GM21786 (cell line): Measurements from ENCODE around the gene QRICH1.
A peak's percentile ranks its signal among the peaks of the same experiment; 100 is the strongest.
"Not testable (repeated sequence)": the region's sequence is repeated elsewhere in the genome, so short reads cannot be mapped to it uniquely, and the experiment has no call there.

Experiments used
- ATAC-seq: cut with Tn5 transposase; IDR thresholded peaks from one replicate; pipeline ENCODE4 v1.9.1; 2021; ENCODE audit not compliant: unreplicated experiment

Gene QRICH1

DNA sequence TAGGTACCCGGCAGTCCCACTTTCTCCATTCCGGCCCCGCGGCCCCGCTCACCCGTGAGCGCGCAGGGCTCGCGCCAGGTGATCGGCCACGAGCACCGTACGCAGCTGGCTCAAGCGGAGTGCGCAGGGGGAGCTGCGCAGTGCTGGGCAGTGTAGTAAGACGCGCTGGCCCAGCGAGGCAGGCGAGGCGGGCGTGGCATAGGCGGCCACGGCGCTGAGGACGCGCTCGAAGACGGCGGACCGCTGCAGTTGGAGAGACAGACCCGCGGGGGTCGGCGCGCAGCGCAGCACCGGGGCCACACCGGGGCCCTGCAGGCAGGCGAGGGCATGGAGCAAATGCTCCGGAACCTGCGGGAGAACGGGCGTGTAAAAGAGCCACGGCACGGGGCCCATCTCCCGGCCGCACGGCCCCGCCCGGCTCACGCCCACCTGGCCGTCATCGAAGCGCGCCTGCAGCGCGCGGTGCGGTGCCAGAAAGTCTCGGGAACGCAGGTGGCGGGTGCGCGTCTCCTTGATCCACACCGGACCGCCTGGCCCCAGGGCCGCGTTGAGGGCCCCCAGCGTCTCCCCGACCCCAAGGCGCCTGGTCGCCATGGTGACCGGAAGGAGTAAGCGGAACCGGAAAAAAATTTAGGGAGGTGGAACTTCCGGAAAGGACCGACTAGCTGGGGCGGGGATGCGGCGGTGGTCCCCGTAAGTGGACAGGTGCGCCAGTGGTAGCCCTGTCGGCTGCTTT, 75.7 kb downstream of the QRICH1 start, which contains the start of gene DALRD3:
DALRD3 (minus strand) TSS at position 610 of the 736 bp plus-strand sequence; CDS start at position 594, 16 bp downstream.
- ATAC-seq: no peak

GRCh38 chr3:49017229-49017970, 76.5 kb downstream of the QRICH1 start:
- no peak for ATAC-seq

DNA sequence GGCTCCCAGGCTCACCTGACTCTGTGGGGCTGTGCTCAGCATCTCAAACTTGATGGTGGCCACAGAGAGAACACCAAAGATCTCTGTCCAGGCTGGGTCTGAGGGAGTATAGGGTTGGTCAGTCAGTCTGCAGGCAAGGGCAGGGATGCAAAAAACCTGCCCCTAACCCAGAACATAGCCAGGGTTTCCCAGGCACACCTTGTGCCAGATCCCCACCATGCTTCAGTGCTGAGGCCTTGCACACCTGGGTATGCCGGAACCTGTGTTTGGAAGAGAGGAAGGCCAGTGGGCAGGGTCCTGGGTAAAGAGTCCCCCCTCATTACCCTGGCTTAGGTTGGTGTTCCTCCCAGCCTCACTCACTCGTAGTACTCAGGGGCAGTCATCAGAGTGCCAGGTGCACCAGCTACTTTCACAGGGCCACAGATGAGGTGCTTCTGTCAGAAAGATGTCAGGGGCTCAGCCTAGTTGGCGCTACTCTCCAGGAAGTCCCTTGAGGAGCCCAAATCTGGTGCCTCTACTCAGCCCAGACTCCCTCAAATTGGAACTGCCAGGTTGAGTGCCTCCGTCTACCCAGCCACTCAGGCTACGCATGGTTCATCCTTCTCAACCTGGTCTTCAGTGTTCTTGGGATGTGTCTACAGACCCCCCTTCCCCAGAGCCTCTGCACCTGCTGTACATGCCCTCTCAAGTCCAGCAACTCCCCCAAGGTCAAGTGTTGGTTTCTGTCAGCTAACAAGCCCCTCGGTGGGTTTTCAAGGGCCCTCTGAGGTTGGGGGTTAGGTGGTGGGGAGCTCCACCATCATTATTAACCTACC, 77.2 kb downstream of the QRICH1 start:
- ATAC-seq: no peak

DNA sequence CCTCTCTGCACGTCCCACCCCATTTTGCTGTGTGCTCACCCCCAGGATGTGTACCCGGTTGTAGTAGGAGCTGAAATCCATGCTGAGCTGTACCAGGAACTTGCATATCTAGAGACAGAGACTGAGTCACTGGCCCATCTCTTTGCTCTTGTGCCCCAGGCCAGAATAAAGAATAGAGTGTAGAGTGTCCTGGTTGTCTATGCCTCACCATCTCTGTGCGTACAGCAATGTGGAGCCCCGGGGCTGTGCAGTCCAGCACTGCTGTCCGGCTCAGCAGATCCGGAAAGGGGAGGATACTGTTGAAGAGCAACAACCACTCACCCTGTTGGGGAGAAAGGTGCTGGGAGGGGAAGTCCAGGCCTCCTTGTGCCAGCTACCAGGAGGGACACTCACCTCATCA, 78.1 kb downstream of the QRICH1 start:
- no peak for ATAC-seq

GRCh38 chr3:49015072-49015471, 78.8 kb downstream of the QRICH1 start:
- ATAC-seq: no peak

DNA sequence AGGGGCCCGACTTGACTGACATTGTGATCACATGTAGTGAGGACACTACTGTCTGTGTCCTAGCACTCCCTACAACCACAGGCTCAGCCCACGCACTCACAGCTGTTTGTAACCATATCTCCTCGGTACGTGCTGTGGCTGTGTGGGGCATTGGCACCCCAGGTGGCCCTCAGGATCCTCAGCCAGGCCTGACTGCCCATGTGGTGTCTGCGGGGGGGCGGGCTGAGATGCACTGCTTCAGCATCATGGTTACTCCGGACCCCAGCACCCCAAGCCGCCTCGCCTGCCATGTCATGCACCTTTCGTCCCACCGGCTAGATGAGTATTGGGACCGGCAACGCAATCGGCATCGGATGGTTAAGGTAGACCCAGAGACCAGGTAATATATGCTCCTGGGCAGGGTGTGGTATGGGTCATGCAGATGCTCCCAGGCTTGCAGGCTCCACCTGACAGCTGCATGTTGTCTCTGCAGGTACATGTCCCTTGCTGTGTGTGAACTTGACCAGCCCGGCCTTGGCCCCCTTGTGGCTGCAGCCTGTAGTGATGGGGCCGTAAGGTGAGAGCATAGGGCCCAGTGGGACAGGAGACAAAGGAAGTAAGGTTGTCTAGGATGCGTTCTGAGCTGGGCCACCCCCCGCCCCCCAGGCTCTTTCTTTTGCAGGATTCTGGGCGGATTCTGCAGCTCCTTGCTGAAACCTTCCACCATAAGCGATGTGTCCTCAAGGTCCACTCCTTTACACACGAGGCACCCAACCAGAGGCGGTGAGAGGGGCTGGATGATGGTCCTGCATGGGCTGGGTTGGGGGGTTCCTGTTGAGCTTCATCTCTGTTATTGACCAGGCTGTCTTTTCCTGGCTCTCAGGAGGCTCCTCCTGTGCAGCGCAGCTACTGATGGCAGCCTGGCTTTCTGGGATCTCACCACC, 79.9 kb downstream of the QRICH1 start:
- no peak for ATAC-seq

DNA sequence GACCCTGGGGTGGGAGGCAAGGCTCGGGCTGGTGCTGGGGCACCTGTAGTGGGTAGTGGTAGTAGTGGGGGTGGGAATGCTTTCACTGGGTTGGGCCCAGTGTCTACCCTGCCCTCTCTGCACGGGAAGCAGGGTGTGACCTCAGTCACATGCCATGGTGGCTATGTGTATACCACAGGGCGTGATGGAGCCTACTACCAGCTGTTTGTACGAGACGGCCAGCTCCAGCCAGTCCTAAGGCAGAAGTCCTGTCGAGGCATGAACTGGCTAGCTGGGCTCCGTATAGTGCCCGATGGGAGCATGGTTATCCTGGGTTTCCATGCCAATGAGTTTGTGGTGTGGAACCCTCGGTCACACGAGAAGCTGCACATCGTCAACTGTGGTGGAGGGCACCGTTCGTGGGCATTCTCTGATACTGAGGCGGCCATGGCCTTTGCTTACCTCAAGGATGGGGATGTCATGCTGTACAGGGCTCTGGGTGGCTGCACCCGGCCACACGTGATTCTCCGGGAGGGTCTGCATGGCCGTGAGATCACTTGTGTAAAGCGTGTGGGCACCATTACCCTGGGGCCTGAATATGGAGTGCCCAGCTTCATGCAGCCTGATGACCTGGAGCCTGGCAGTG, 80.6 kb downstream of the QRICH1 start:
- no peak for ATAC-seq

- no peak for ATAC-seq
These were observed 81.3 kb downstream of the QRICH1 start for GRCh38 chr3:49012441-49013017.

- no peak for ATAC-seq
These were observed 84.5 kb downstream of the QRICH1 start for GRCh38 chr3:49009396-49009795.

- ATAC-seq: not testable (repeated sequence)
These were observed 85.2 kb downstream of the QRICH1 start for GRCh38 chr3:49008627-49009026.

DNA sequence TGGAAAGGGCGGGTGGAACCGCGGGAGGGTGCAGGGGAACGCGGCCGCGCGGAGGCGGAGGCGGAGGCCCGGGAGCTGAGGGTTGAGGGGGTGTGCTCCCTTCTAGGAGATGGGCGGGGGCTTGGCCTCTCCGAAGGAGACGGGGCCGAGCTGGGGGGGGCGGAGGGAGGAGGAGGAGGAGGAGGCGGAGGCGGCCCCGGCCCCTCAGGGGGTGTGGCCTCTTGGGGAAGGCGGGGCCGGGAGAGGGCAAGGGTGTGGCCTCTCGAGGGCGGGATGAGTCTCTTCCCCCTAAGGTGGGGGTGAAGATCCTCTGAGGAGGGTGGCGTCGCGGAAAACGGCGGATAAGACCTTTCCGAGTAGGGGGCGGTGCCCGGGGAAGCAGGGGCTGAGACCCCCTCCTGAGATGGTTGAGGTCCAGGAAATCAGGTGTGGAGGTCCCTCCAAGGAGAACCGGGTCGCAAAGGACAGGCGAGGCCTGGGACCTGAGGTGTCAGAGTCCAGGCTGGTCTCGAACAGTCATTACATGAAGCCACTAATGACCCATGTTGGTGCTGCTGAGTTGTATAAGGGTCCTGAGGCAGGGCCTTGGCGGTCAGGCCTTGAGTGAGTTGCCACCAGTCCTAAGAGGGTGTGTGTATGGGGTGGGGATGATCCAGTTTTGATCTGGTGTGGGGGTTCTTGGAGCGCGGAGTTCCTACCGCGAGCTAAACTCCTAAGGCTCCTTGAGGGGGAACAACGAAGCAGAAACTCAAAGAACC, 85.9 kb downstream of the QRICH1 start:
- peak; percentile 34 for ATAC-seq

DNA sequence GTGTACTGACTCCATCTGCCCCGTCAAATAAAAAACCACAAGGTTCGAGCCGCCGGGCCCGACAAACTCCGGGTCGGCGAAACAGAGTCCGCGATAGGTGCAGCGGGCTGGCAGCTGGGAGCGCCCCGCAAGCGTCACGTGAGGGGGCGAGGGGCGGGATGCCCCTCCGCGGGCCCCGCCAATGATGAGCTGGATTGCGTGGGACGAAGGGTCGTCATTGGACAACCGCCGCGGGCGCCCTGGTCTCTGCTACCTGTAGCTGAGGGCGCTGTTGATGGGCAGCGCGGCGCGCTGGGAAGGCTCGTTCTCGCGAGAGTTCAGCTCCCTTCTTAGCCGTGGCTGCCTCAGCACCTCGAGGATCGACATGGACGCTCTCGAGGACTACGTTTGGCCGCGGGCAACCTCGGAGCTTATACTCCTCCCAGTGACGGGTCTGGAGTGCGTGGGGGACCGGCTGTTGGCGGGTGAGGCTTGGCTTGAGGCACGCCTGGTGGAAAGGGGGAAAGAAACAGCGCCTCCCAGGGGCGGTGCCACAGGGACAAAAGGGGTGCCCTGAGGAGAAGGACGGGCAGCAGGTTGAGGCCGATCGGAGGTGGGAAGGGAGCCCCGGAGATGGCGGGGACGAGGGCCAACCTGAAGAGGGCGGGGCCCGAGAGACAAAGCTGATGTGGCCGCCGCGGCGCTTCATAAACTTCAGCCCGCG, 86.7 kb downstream of the QRICH1 start, which contains the start of gene WDR6:
WDR6 (plus strand) TSS at position 324 of the 703 bp plus-strand sequence; CDS start at position 365, 41 bp downstream.
- peak; percentile 86 for ATAC-seq

GRCh38 chr3:49006408-49007067, 87.3 kb downstream of the QRICH1 start:
- ATAC-seq: no peak

DNA sequence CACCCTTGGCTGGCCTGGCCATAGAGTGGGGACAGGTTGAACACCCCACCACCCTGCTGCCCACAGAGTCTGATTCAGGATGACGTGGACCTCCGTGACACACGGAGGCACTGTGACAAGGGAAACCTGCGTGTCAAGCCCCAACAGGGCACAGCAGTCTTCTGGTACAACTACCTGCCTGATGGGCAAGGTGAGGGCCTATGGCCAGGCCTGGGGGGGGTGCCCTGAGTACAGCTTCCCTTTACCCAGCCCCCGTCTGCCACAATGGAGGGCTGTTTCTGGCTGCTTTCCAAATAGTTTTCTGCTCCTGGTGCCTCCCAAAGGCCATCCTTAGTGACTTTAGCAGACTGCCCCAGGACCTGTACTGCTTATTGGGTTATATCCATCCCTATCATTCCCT, 87.9 kb downstream of the QRICH1 start:
- no peak for ATAC-seq

GRCh38 chr3:49005303-49005680, 88.6 kb downstream of the QRICH1 start:
- no peak for ATAC-seq

GRCh38 chr3:49004352-49005302, 89.2 kb downstream of the QRICH1 start:
- ATAC-seq: no peak

- ATAC-seq: no peak
These were observed 92.7 kb downstream of the QRICH1 start for GRCh38 chr3:49001155-49001554.
